Choroid plexus epithelial cell (primary cell): ENCODE results near the gene SQSTM1.

Experiments used
- DNase-seq: peaks from one replicate; pipeline ENCODE4 v3.0.0-alpha.2; 2010; ENCODE audit warnings: low read depth
- H3K4me3 ChIP-seq: 2 replicates; pipeline ENCODE4 v1.5.1; 2011; ENCODE audit warnings: low read depth, mild to moderate bottlenecking, control low read depth, low read length, moderate library complexity
- CTCF ChIP-seq: conservative IDR thresholded peaks from 2 replicates; pipeline ENCODE4 v1.5.1; 2011; ENCODE audit warnings: low read depth, mild to moderate bottlenecking, control low read depth, inconsistent platforms, low read length, moderate library complexity

The SQSTM1 gene

GRCh38 chr5:179840321-179840720 lies 19.6 kb downstream of the SQSTM1 start:
- DNase-seq = no peak
- TF ChIP-seq CTCF = no peak
- H3K4me3 ChIP-seq = no peak overlapping the region

- no peak for DNase-seq
- no peak overlapping the region for H3K4me3 ChIP-seq
- no peak for TF ChIP-seq CTCF
These were observed 20.1 kb downstream of the SQSTM1 start for GRCh38 chr5:179840766-179841165.

GRCh38 chr5:179841621-179842020 lies 20.9 kb downstream of the SQSTM1 start:
- H3K4me3 ChIP-seq = no peak overlapping the region
- no peak for TF ChIP-seq CTCF
- DNase-seq = no peak

- TF ChIP-seq CTCF = no peak
- no peak overlapping the region for H3K4me3 ChIP-seq
- no peak for DNase-seq
These were observed 32.4 kb downstream of the SQSTM1 start for GRCh38 chr5:179852993-179853547.

GRCh38 chr5:179854356-179854755 lies 33.7 kb downstream of the SQSTM1 start:
- H3K4me3 ChIP-seq = no peak overlapping the region
- no peak for TF ChIP-seq CTCF

GRCh38 chr5:179858241-179858585 lies 37.5 kb downstream of the SQSTM1 start:
- peak overlapping the region; percentile 98 for H3K4me3 ChIP-seq
- no peak for TF ChIP-seq CTCF
- DNase-seq = peak; percentile 33

More at GRCh38 chr5:179854356-179854755, 33.7 kb downstream of the SQSTM1 start:
- DNase-seq = no peak

- peak; percentile 35 for TF ChIP-seq CTCF
- H3K4me3 ChIP-seq = peak within 1 kb of the TSS; percentile 98
- DNase-seq = peak; percentile 94
These were observed 38.1 kb downstream of the SQSTM1 start, which contains the start of gene MRNIP for GRCh38 chr5:179858586-179859427. Gene MRNIP, minus strand, starts transcription at chr5:179858817. Its CDS starts 21 bp downstream, at chr5:179858796.
